Activated CD4-positive, alpha-beta T cell treated with anti-CD3 and anti-CD28 coated beads, Interleukin-2, Interleukin-6, amounts not matched to agents 100 ng/mL and 50 ng/mL, durations not matched to agents 16 hours and 8 hours (primary cell): ENCODE results near the gene A2M.
"Not testable (repeated sequence)": the region's sequence is repeated elsewhere in the genome, so short reads cannot be mapped to it uniquely, and the experiment has no call there.

Source experiments
- DNase-seq: peaks from one replicate; pipeline ENCODE4 v3.0.0-alpha.2; 2020

Gene A2M

DNA sequence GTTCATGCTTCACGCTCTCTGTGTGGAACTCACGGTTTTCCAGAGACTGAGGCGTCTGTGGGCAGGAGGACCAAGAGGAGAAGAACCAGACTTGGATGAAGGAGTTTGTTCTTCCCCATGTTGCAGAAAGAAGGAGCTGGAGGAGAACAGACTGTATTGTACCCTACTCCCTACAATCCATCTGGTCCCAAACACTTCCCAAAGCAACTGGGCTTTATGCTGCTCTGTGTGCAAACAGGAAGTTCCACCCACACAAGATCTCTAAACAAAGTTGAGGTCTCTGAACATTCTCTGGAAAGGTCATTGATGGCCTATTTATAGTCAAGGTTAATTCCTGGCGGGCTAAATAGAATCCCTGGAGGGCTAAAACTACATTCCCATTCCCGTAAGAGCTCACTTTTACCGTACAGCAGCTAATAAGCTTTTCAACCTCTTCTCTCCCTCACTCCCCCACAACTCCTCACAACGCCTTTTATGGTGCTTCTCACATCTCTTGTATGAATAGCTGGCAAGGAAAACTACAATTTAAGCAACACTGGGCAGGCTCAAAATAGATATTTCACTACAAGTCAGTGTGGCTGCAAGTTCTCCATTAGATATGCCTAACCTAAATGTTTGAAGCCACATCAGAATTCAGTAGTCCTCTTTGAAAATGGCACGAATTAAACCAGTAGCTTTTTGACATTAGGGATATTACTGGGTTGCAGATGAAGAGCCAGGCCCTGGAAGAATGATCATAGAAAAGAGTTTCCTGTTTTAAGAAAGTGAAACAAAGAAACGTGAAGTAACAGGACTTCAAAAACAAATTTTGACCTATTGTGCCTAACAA lies at the start of gene A2M:
Gene A2M, minus strand, starts transcription at position 189 of the 829 bp plus-strand sequence. Its CDS starts 70 bp downstream, at position 119.
- DNase-seq: no peak

DNA sequence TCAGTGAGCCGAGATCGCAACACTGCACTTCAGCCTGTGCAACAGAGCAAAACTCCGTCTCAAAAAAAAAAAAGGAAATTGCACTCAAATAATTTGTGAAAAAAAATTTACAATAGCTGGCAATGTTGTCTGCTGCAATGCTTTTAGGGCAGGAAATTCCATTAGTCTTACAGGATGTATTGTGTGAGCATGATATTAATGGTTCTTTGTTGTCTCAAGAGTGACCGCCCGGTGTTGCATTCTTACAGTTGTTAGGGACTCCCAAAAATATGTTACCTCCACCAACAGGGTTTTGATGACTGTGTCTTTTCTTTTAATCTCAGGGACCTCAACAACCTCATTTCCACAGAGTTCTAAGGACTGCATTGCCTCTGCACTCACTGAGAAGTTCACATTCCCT lies 47.7 kb upstream of the A2M start:
- DNase-seq: no peak

DNA sequence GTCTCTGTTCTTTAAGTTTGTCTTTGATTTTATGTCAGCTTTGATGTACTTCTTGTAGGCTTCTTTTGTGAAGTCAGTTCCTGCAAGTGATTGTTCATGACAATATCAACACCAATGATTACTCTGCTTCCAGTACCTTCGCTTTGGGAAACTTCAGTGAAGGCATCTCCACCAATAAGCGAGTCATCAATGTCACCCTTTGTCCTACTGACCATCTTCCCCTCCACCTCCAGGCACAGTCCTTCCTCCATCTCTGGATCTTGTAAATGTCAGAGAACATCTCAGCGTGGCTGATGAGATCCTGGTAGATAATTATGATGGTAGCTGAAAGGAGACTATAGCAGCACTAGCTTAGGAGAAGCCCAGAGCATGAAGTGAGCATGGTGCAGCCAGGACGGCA lies 40.4 kb upstream of the A2M start:
- no peak for DNase-seq

DNA sequence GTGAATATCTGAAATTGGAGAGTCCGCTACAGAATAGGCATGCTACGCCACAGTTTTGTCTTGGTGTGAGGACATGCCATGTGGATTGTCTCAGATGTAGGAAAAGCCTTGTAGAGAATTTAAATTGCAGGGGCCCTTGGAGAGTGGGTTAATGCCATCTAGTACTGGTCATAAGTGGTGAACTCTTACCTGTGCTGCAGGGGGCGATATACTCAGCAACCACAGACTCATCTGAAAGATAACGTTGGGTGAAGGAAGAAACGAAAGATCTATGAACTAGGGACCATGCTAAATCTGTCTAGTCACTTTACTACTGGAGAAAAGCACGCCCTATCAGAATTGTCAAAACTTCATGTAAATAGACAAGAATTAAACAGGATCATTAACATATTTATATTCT lies 33.7 kb upstream of the A2M start:
- DNase-seq: no peak

DNA sequence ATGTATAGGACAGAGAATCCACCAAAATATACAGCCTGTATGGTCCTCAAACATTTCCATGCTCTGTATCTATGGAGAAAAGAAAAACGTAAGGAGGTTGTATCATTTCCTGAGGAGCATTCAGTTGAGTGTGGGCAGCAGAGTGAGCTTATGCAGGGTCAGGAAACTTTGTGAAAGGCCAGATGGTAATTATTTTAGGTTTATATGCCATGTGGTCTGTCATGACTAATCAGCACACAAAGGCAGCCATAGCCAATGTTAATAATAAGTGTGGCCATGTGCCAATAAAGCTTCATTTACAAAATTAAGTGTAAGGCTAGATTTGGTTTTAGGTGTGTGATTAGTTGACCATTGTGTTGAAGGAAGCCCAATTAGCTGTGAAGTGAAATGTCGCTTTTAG lies 33.2 kb upstream of the A2M start:
- DNase-seq: no peak

DNA sequence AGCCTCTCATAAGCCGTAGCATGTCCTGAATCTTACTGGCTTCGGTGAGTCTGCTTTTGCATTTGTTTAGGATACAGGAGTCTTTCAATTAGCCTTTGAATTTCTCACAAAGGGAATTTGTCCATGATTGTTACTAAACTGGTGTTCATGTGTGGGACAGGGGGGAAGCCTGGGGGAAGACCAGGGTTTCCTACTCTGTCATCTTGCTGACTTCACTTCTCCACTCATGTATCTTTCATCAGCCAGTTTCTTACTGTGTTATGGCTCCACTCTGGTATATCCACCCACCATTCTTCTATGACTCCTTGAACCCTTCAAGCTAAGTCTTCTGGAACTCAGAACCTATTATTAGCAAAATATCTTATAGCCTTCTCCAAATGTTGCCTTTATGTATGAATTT lies 31.7 kb upstream of the A2M start:
- no peak for DNase-seq

DNA sequence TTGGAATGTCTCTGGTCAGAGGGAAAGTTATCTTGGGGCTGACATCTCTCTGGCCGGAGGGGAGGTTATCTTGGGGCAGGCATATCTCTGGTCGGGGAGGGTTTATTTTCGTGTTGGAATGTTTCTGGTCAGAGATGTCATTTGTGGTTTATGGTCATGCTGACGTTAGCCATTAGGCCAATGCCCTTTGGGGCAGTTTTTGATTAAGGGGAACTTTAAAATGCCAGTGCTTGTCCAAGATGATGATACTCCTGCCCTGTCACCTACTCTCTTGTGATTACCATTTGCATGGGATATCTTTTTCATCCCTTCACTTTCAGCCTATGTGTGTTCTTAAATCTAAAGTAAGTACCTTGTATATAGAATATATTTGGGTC lies 29.0 kb upstream of the A2M start:
- DNase-seq: no peak

DNA sequence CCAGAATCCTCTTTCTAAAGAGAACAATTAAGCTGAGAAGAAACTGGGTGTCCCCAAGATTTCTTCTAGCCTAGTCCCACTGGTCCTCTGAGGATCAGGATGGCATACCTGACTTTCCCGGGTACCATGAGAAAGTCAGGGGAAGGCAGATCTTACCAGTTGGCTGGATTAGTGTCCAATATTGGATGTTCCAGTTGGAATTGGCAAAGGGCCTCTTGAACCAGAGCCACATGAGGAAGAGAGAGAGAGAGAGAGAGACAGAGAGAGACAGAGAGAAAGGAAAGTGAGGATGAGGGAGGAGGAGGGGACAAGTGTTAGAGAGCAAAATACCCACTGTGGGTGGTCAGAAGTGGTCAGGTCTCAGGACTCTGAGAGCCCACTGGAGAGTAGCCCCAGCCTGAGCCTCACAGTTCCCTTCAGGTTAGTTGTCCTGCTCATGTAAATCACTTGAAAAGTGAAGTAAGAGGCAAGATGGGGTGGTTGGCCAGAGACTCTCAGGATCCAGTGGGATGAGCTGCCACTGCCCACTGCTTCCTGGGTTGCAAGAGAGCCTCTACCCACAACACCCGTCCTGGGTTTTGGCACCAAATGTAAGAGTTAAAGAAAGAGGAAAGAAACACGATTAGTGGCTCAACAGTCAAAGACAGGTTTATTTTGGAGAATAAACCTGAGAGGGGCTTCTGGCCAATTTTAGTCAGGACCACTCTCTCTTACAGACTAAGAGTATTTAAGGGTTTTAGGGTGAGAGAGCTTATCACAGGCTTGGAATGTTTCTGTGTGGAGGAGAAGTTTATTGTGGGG lies 28.4 kb upstream of the A2M start:
- no peak for DNase-seq

DNA sequence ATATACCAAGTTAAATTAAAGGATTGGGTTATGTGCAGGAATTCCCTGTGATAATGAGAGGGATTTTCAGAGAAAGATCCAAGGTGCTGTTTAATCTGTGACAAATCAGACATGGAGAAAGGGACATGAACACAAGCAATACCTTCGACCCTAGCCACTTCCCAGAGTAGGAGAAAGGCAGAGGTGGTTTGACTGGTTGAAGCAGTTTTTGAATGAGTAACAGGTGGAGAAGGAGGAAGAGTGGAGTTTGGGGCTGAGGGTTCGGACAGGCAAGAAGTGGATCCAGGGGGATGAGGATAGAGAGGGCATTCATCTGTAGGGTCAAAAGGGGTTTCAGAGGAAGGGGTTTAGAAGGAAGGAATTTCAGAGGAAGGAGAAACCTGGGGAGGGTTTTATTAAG lies 27.4 kb upstream of the A2M start:
- DNase-seq: no peak

DNA sequence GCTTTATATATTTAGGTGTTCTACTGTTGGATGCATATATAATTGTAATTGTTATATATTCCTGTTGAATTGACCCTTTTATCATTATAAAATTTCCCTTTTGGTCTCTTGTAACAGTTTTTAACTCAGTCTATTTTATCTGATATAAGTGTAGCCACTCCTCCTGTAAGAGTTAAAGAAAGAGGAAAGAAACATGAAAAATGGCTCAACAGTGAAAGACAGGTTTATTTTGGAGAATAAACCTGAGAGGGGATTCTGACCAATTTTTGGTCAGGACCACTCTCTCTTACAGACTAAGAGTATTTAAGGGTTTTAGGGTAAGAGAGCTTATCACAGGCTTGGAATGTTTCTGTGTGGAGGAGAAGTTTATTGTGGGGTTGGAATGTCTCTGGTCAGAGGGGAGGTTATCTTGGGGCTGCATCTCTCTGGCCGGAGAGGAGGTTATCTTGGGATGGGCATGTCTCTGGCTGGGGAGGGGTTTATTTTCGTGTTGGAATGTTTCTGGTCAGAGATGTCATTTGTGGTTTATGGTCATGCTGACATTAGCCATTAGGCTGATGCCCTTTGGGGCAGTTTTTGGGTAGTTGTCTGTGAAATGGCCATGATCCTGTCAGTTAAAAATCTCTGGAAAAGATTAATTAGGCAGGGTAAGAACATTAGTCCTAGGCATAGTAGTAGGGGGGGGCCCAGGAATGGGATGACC lies 24.0 kb upstream of the A2M start:
- not testable (repeated sequence) for DNase-seq

DNA sequence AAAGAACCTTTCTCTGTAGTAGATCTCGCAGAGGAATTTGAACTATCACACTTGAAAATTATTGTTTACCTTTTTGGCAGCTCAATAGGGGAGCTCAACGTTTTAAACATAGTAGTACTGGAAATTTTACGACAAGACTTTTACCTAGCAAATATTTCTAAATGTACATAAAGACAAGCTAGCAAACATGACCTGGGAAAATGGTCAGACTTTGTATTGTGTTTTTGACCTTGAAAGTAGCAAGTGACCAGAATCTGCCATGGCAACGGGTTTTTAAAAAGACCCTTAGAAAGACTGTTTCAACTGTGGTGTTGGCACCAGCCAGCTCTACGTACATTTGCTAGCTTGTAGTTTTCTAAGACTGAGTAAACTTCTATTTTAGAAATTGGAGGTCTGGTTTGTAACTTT lies 20.2 kb upstream of the A2M start:
- DNase-seq: no peak

DNA sequence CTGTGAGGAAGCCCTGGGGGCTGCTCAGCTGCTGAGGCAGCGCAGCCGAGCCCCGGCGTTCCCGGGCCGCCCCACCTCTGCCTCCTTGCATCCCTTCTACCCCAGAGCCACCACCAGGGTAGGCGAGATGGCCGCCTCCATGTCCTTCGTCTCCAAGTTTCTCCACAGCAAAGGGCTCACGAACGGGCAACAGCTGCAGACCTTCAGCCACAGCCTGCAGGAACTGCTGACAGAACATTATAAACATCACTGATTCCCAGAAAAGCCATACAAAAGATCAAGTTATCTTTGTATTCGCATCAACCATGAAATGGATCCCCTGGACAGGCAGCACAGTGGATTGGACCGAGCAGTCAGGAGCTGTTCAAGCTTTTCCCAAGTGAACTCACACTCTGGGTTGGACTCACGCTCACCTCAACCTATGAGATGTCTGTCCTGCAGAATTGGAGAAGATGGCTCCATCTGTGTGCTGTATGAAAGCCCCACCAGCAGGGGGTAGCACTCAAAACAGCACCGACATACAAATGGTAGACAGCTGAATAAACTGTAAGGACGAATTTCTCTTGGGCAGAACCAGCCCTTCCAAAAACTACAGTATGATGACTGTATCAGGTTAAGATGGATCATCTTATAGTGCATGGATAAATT lies 19.4 kb upstream of the A2M start:
- peak; percentile 27 for DNase-seq

DNA sequence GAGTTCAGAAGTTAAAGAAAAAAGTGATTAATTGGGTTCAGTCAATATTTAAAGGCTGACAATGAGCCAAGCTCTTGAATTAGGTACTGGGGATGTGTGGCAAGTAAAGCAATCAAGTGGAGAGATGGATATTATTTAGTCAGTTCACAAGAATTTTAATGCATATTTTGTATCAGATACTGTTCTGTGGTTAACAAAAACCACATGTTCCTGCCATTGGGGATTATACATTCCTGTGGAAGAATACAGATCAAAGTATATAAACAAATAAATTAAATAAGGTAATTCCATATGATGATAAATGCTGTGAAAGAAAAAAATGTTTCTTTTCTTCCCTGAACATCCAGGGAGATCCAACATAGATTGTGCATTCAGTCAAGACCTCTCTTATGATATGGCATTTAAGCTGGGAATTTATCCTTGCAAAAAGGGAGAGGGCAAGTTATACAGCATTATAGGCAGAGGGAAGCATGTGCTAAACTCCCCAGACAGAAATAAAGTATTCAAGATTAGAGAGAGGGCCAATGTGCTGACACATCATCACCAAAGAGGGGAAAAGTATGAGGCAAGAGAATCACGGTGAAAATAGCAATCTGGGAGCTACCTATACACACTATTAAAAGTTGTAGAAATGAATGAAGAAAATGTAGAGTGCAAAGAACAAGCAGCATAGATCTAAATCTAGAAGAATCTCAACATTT lies 17.6 kb upstream of the A2M start:
- no peak for DNase-seq

DNA sequence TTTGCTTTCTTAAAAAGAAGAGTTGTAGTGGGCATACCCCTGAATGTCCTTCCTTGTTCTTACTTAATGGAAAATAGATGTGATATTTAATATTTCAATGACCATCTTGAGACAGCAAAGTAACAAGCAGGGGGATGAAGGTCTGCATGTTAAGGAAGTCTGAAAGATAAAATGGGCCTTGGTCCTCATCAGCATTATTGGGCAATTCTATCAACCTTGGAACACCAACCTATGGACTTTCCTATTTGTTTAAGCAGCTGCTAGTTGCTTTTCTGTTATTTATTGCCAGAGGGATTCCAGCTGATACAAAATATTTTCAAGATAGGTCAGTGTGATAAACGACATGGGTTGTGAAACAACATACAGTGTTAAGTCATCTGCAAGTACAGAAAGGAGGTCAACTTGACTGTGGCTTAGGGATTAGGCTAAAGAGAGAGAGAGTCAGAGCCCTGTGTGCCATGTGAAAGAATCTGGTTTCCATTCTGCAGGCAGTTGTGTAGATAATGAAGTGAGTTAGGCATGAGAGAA lies 16.4 kb upstream of the A2M start:
- DNase-seq: no peak

DNA sequence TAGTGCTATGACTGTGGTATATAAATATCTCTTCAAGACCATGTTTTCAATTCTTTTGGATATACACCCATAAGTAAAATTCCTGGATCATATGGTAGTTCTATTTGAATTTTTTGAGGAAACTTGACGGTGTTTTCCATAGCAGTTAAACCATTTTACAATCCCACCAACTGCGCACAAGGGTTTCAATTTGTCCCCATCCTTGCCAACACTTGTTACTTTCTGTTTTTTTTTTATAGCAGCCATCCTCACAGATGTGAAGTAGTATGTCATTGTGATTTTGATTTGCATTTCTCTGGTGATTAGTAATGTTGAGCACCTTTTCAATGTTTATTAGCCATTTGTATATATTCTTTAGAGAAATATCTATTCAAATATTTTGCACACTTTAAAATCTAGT lies 14.5 kb upstream of the A2M start:
- no peak for DNase-seq

DNA sequence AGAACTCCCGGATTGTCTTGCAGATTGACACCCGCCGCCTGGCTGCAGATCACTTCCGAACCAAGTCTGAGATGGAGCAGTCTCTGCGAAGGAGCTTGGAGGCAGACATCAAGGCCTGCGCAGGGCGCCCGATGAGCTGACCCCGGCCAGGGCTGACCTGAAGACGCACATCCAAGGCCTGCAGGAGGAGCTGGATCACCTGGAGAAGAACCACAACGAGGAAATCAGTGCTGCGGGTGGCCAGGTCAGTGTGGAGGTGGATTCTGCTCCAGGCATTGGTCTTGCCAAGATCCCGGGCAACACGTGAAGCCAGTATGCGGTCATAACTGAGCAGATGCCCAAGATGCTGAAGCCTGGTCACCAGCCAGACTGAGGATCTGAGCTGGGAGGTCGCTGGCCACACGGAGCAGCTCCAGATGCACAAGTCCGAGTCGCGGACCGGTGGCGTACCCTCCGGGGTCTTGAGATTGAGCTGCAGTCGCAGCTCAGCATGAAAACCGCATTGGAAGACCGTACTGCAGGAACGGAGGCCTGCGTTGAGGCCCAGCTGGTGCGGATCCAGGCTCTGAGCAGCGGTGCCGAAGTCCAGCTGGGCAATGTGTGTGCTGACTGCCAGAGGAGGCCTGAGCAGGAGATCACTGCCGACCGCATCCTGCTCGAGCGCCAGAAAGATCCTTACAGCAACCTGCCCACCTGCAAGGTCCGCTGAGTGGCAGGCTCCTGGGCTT lies 12.4 kb upstream of the A2M start:
- no peak for DNase-seq

DNA sequence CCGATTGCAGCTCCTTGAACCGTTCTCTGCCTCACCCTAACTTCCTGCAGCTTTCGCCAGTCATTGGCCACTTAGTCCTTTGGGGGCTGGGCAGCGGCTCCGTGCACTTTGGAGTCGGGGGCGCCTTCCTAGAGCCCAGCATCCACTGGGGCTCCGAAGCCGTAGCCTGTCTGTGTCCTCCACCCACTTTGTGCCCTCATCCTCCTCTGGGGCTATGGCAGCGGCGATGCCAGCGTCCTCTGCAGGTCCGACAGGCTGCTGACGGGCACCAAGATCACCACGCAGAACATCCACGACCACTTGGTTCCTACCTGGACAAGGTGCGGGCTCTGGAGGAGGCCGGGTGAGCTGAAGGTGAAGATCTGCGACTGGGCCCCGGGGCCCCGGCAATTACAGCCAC lies 11.8 kb upstream of the A2M start:
- no peak for DNase-seq

DNA sequence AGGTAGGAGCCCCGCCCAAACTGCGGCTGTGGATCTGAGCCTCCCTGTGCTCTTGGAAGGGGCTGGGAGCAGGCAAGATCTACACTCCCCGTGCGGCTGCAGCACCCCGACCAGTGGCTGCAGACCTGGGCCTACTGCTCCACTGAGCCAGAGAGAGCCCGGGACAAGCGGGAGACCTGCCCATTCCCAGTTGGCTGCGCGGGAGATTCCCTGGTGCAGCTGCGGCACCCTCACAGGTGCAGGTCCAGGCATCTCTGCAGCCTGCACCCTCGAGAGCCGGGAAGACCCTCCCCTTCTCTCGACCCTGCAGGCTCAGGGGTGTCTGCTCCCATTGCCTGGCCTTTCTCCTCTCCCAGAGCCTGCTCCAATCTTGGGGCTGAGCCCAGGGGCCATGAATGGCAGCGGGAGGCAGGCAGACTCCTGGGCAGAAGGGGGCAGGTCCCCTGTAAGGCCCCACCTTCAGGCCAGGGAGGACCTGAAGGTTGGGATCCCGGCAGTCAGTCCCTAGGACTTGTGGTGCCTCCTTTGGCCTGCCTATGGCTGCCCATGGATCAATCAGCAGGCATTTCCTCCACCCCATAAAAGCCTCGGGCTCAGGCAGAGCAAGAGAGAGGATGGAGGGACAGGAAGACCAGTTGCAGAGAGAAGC lies 8.8 kb upstream of the A2M start:
- no peak for DNase-seq

DNA sequence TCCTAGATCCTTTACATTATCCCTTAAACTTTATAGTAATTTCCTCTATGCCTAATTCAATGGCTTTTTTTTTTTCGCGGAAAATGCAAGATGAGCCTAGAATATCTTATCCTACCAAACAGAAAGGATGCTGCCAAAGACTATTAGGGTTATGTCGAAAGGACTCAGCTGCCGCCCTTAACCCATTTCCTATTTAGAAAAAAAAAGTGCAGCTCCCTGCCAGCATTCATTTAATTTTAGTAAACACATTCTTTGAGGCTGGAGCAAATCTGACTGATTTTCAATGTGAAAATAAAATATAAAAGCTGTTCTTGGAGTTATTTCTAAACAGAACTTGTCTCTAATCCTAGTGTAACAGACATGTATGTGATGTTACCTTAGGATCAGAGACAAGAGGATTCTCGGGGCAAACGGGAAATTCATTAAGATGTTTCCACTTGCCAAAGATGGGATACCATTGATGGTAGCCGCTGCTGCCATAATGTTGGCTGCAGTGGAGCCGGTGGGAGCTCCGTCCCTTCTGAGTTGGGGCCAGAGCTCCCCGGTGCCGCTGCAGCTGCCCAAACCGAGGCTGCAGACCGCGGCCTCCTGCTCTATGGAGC lies 8.2 kb upstream of the A2M start:
- no peak for DNase-seq

DNA sequence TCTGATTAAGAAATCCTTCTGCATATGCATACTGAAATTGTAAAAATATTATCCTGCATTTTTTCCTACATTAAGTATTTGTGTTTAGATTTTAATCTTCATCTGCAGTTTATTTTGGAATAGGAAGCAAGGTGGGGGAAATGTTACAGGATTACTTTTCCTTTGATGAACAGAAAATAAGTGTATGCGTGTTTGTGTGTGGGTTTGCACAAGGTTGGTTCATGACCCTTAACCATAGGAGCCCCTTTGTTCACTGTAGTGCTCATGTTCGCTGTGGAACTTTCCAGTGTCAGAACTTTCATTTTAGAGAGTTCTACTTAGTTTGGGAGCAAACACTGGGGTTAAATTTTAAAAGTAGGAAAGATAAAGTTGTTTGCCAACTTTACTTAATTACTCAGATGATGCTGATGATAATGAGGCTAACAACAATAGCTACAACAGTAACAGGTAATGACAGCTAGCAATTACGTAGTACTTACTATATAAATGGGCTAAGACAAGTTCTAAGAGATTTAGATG lies 6.4 kb upstream of the A2M start:
- no peak for DNase-seq
